ENCODE measurements around the gene UBE2E2. TPM values are rescaled to one million over a fixed set of nuclear protein-coding genes. Genes with fewer than 3 reads are reported as not detected.

Gene UBE2E2
- total RNA-seq, 1 donor from 2014 or later, result 42.4 TPM

DNA sequence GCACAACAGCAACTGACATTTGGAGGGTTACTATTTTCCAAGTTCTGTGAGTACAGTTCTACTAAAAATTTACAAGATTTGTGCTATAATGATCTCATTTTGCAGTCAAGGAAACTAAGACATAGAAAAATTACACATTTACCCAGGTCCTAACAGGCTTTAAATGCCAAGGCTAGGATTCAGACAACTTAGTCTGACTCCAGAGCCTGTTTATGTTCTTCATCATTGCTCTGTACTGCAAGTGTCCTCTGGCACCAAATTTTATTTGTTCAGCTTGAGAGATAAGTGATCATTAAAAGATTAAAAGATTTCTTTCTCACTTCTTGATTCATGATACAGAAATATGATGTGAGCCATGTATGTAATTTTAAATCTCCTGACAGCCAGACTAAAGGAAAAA is 290.8 kb downstream of the UBE2E2 start:
- H3K9me3 Mint-ChIP-seq (ENCODE audit: unreplicated experiment), result no peaks in the 10 kb centered on the region
- H3K4me1 Mint-ChIP-seq (ENCODE audit: unreplicated experiment), result peaks cover 35% of the 10 kb centered on the region
- H3K27me3 Mint-ChIP-seq (ENCODE audit: unreplicated experiment), result no peaks in the 10 kb centered on the region
- H3K4me3 Mint-ChIP-seq (ENCODE audit: unreplicated experiment), result no peak overlapping the region
- DNase-seq (ENCODE audit: extremely low spot score, unreplicated experiment), result no peak
- TF ChIP-seq, protein P1, sequence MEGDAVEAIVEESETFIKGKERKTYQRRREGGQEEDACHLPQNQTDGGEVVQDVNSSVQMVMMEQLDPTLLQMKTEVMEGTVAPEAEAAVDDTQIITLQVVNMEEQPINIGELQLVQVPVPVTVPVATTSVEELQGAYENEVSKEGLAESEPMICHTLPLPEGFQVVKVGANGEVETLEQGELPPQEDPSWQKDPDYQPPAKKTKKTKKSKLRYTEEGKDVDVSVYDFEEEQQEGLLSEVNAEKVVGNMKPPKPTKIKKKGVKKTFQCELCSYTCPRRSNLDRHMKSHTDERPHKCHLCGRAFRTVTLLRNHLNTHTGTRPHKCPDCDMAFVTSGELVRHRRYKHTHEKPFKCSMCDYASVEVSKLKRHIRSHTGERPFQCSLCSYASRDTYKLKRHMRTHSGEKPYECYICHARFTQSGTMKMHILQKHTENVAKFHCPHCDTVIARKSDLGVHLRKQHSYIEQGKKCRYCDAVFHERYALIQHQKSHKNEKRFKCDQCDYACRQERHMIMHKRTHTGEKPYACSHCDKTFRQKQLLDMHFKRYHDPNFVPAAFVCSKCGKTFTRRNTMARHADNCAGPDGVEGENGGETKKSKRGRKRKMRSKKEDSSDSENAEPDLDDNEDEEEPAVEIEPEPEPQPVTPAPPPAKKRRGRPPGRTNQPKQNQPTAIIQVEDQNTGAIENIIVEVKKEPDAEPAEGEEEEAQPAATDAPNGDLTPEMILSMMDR (IDR thresholded peaks at IDR 0.05), result no peak
- H3K27ac Mint-ChIP-seq (ENCODE audit: unreplicated experiment), result no peak overlapping the region
- H3K36me3 Mint-ChIP-seq (ENCODE audit: unreplicated experiment), result no peaks in the 10 kb centered on the region

DNA sequence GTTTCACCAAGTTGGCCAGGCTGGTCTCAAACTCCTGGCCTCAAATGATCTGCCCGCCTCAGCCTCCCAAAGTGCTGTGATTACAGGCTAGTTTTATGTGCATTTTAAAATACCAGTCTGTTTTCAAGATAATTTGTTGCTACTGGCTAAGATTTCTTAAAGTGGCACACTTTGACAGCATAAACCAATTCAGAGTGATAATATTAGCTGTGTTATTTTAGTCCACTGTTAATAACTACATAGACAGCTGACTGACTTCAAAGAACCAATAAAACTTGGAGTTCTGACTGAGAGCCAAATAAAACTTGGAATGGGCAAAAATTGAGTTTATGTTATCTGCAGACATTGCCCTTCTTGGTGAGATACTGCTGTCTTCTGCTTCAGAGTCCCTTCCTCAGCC is 291.8 kb downstream of the UBE2E2 start:
- TF ChIP-seq, protein P1 (IDR thresholded peaks at IDR 0.05), result no peak
- peaks cover 3% of the 10 kb centered on the region for H3K36me3 Mint-ChIP-seq (ENCODE audit: unreplicated experiment)
- H3K4me1 Mint-ChIP-seq (ENCODE audit: unreplicated experiment), result peaks cover 26% of the 10 kb centered on the region
- no peak overlapping the region for H3K4me3 Mint-ChIP-seq (ENCODE audit: unreplicated experiment)
- no peaks in the 10 kb centered on the region for H3K9me3 Mint-ChIP-seq (ENCODE audit: unreplicated experiment)
- DNase-seq (ENCODE audit: extremely low spot score, unreplicated experiment), result no peak
- H3K27me3 Mint-ChIP-seq (ENCODE audit: unreplicated experiment), result no peaks in the 10 kb centered on the region
- no peak overlapping the region for H3K27ac Mint-ChIP-seq (ENCODE audit: unreplicated experiment)

DNA sequence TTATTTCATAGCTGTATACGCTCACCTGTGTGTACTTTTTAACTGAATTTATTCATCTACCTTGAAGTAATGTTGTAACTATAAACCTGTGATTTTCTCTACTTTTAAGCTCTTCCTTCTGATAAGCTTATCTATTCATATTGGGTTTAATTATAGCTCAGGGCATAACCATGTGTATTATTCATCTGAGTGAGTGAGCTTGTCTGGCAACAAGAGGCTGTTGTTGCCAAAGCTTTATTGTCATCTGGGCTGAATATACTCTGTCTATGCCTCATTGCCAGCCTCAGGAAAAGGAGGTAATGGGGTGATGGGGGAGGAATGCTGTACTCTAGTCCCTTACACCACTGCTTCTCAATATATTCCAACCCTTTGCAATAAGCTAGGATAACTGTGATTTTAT is 292.4 kb downstream of the UBE2E2 start:
- peaks cover 21% of the 10 kb centered on the region for H3K4me1 Mint-ChIP-seq (ENCODE audit: unreplicated experiment)
- H3K9me3 Mint-ChIP-seq (ENCODE audit: unreplicated experiment), result no peaks in the 10 kb centered on the region
- no peak for DNase-seq (ENCODE audit: extremely low spot score, unreplicated experiment)
- no peaks in the 10 kb centered on the region for H3K27me3 Mint-ChIP-seq (ENCODE audit: unreplicated experiment)
- peaks cover 3% of the 10 kb centered on the region for H3K36me3 Mint-ChIP-seq (ENCODE audit: unreplicated experiment)
- H3K27ac Mint-ChIP-seq (ENCODE audit: unreplicated experiment), result no peak overlapping the region
- TF ChIP-seq, protein P1 (IDR thresholded peaks at IDR 0.05), result no peak
- H3K4me3 Mint-ChIP-seq (ENCODE audit: unreplicated experiment), result no peak overlapping the region

DNA sequence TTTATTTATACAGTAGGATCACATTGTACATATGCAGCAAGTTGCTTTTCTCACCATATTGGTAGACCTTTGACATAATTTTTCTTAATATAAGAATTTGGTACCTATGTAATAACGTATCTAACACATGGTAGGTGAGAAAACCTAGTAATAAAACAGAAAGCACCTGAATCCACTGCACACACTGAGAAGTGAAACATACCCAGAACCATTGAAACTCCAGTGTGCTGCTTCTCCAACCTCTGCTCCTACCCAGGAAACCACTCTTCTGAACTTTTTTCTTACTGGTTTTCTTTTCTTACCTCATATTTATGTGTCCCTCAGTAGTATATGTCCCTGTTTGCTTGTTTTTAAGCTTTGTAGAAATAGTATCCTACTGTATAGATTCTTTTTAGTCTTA is 293.0 kb downstream of the UBE2E2 start:
- TF ChIP-seq, protein P1 (IDR thresholded peaks at IDR 0.05), result no peak
- DNase-seq (ENCODE audit: extremely low spot score, unreplicated experiment), result no peak
- H3K4me1 Mint-ChIP-seq (ENCODE audit: unreplicated experiment), result peaks cover 17% of the 10 kb centered on the region
- no peaks in the 10 kb centered on the region for H3K9me3 Mint-ChIP-seq (ENCODE audit: unreplicated experiment)
- no peak overlapping the region for H3K4me3 Mint-ChIP-seq (ENCODE audit: unreplicated experiment)
- H3K36me3 Mint-ChIP-seq (ENCODE audit: unreplicated experiment), result peaks cover 3% of the 10 kb centered on the region
- no peak overlapping the region for H3K27ac Mint-ChIP-seq (ENCODE audit: unreplicated experiment)
- no peaks in the 10 kb centered on the region for H3K27me3 Mint-ChIP-seq (ENCODE audit: unreplicated experiment)

DNA sequence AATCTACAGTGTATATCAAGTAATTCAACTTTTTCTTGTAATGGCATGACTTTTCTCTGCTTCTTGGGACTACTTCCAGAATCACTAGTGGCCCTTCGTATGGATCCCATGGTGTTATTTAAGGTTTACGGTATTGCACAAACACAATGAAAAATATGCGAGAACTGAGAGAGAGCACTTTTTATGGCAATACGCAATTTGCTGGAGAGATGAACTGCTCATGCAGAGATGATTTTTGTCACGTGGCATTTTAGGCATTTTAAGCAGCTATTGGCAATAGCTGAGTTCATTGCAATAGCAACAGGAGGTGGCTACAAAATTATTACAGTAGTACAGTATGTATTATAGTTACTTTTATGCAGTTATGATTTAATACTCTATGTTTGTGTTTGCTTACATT is 294.0 kb downstream of the UBE2E2 start:
- H3K4me3 Mint-ChIP-seq (ENCODE audit: unreplicated experiment), result no peak overlapping the region
- TF ChIP-seq, protein P1 (IDR thresholded peaks at IDR 0.05), result no peak
- peaks cover 3% of the 10 kb centered on the region for H3K36me3 Mint-ChIP-seq (ENCODE audit: unreplicated experiment)
- H3K9me3 Mint-ChIP-seq (ENCODE audit: unreplicated experiment), result no peaks in the 10 kb centered on the region
- H3K27me3 Mint-ChIP-seq (ENCODE audit: unreplicated experiment), result no peaks in the 10 kb centered on the region
- H3K4me1 Mint-ChIP-seq (ENCODE audit: unreplicated experiment), result peaks cover 16% of the 10 kb centered on the region
- no peak overlapping the region for H3K27ac Mint-ChIP-seq (ENCODE audit: unreplicated experiment)
- no peak for DNase-seq (ENCODE audit: extremely low spot score, unreplicated experiment)
